ENCODE data around the gene MCL1.
A peak's percentile ranks its signal among the peaks of the same experiment; 100 is the strongest.

Gene MCL1

GRCh38 chr1:150555198-150555970 is 24.0 kb downstream of the MCL1 start:
- DNase-seq, result no peak

GRCh38 chr1:150554086-150554452 is 25.3 kb downstream of the MCL1 start:
- DNase-seq, result no peak

GRCh38 chr1:150553392-150554085 is 25.9 kb downstream of the MCL1 start:
- no peak for DNase-seq

- DNase-seq, result no peak
Observed at GRCh38 chr1:150552911-150553289, 26.5 kb downstream of the MCL1 start.

- DNase-seq, result no peak
Observed at GRCh38 chr1:150552128-150552910, 27.1 kb downstream of the MCL1 start.

- no peak for DNase-seq
Observed at GRCh38 chr1:150551784-150552127, 27.7 kb downstream of the MCL1 start.

- DNase-seq, result no peak
Observed at GRCh38 chr1:150551051-150551783, 28.2 kb downstream of the MCL1 start.

- no peak for DNase-seq
Observed at GRCh38 chr1:150550222-150551050, 29.0 kb downstream of the MCL1 start.

- no peak for DNase-seq
Observed at GRCh38 chr1:150549496-150550221, 29.8 kb downstream of the MCL1 start.

GRCh38 chr1:150548632-150549495 is 30.5 kb downstream of the MCL1 start, which contains the start of gene ADAMTSL4:
ADAMTSL4 (plus strand) TSS chr1:150549408; CDS start chr1:150552289, 2,881 bp downstream.
- peak; percentile 54 for DNase-seq

GRCh38 chr1:150548324-150548631 is 31.1 kb downstream of the MCL1 start:
- no peak for DNase-seq

- DNase-seq, result no peak
Observed at GRCh38 chr1:150546294-150546937, 33.0 kb downstream of the MCL1 start.

GRCh38 chr1:150545486-150546032 is 33.9 kb downstream of the MCL1 start:
- no peak for DNase-seq

GRCh38 chr1:150544204-150544603 is 35.2 kb downstream of the MCL1 start:
- DNase-seq, result no peak

- DNase-seq, result no peak
Observed at GRCh38 chr1:150543500-150544143, 35.8 kb downstream of the MCL1 start.

- no peak for DNase-seq
Observed at GRCh38 chr1:150537732-150538684, 41.4 kb downstream of the MCL1 start.

- DNase-seq, result no peak
Observed at GRCh38 chr1:150536836-150537731, 42.3 kb downstream of the MCL1 start.

Measured in activated CD4-positive, CD25-positive, alpha-beta regulatory T cell treated with anti-CD3 and anti-CD28 coated beads, Interleukin-2, amount 50 U/mL, for 72 hours (primary cell).